Measurements from ENCODE around the gene GINS3. TPM values are rescaled to one million over a fixed set of nuclear protein-coding genes. Genes with fewer than 3 reads are reported as not detected.

GINS3 gene
- total RNA-seq, 1 donor from 2014 or later: 13.7 TPM

Other genes starting within 250 kb of the GINS3 start
- 70.4 and 73.3 TPM in 2 replicates for gene CSNK2A2, start 194.4 kb upstream of the GINS3 start, total RNA-seq
- gene PRSS54, start 97.4 kb upstream of the GINS3 start, total RNA-seq: not detected in 2 replicates
- gene NDRG4, start 107.7 kb downstream of the GINS3 start, total RNA-seq: 0.71 and 1.1 TPM in 2 replicates
- 14.0 and 20.9 TPM in 2 replicates for gene SETD6, start 123.0 kb downstream of the GINS3 start, total RNA-seq
- gene CNOT1, start 237.4 kb downstream of the GINS3 start, total RNA-seq: 256 and 257 TPM in 2 replicates